Dedifferentiated amniotic fluid mesenchymal stem cell (primary cell): ENCODE results near the gene IL18BP.

ENCODE experiments used
- DNase-seq: peaks from one replicate; pipeline ENCODE4 v3.0.0-alpha.2; 2016; ENCODE audit errors: extremely low spot score

IL18BP gene

GRCh38 chr11:72012897-72013721 lies 14.4 kb downstream of the IL18BP start:
- no peak for DNase-seq

- DNase-seq: no peak
Measured at GRCh38 chr11:72013765-72014711, 15.3 kb downstream of the IL18BP start.

GRCh38 chr11:72014761-72015320 lies 16.1 kb downstream of the IL18BP start:
- DNase-seq: no peak

GRCh38 chr11:72015511-72016061 lies 16.9 kb downstream of the IL18BP start:
- no peak for DNase-seq

GRCh38 chr11:72018171-72018570 lies 19.5 kb downstream of the IL18BP start:
- no peak for DNase-seq

- DNase-seq: no peak
Measured at GRCh38 chr11:72023335-72023734, 24.6 kb downstream of the IL18BP start.

- DNase-seq: no peak
Measured at GRCh38 chr11:72024069-72024754, 25.5 kb downstream of the IL18BP start.

- DNase-seq: no peak
Measured at GRCh38 chr11:72026090-72026489, 27.4 kb downstream of the IL18BP start.

- no peak for DNase-seq
Measured at GRCh38 chr11:72030472-72031045, 31.9 kb downstream of the IL18BP start.

GRCh38 chr11:72036687-72037086 lies 38.0 kb downstream of the IL18BP start:
- no peak for DNase-seq

- DNase-seq: peak; percentile 19
Measured at GRCh38 chr11:72037554-72038311, 39.0 kb downstream of the IL18BP start.

- DNase-seq: peak; percentile 81
Measured at GRCh38 chr11:72038491-72038890, 39.8 kb downstream of the IL18BP start.

GRCh38 chr11:72039031-72039855 lies 40.5 kb downstream of the IL18BP start:
- peak; percentile 26 for DNase-seq

- no peak for DNase-seq
Measured at GRCh38 chr11:72039856-72040401, 41.2 kb downstream of the IL18BP start.

GRCh38 chr11:72040491-72041363 lies 42.0 kb downstream of the IL18BP start:
- DNase-seq: peak; percentile 87

GRCh38 chr11:72041364-72042063 lies 42.8 kb downstream of the IL18BP start:
- peak; percentile 83 for DNase-seq

- no peak for DNase-seq
Measured at GRCh38 chr11:72042064-72042745, 43.5 kb downstream of the IL18BP start.
